NT2/D1 (cell line): ENCODE results near the gene CHTOP.

Experiments
- SUZ12 ChIP-seq: IDR thresholded peaks from 2 replicates; pipeline ENCODE4 v1.6.1; 2011; ENCODE audit not compliant: insufficient read length, insufficient read depth; ENCODE audit errors: extremely low read depth
- YY1 ChIP-seq: IDR thresholded peaks from 2 replicates; pipeline ENCODE4 v1.6.1; 2011; ENCODE audit not compliant: insufficient read length, insufficient read depth
- ZNF274 ChIP-seq: IDR thresholded peaks from 2 replicates; pipeline ENCODE4 v1.6.1; 2011; ENCODE audit warnings: mild to moderate bottlenecking, low read depth, low read length

DNA sequence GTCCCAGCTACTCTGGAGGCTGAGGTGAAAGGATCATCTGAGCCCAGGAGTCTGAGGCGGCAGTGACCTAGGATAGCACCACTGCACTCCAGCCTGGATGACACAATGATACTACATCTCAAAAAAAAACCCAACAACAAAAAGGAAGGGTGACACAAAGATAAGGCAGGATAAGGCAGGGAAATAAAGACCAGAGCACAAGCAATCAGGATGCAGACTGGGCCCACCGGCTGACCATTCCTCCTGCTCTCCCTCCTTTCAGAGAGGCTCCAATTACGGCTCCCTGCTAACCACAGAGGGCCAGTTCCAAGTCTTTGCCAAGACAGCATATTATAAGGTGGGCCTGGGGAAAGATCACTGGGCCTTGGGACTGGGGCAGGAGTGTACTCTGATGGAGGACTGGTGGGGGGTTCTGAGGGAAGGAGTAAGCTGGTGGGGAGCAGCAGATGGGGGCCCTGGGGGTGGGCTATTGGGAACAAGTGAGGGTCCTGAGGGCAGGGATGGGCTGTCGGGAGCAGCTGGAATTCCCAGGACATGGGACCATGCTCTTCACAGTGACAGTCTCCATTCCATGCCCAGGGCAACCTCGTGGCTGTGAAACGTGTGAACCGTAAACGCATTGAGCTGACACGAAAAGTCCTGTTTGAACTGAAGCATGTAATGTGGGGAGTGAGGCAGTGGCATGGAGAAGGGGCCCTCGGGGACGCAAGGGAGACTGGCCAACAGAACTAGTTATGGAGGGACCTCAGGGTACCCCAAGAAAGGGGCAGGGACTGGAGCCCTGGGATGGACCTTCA is 51.9 kb downstream of the CHTOP start:
- TF ChIP-seq SUZ12 = no peak
- no peak for TF ChIP-seq ZNF274
- TF ChIP-seq YY1 = no peak
